Right atrium auricular region (tissue), 2 donors: Measurements from ENCODE around the gene INTS11. TPM values are rescaled to one million over a fixed set of nuclear protein-coding genes. Genes with fewer than 3 reads are reported as not detected.

Source experiments
- DNase-seq: peaks from one replicate; pipeline ENCODE4 v3.0.0-alpha.2; 2019; ENCODE audit warnings: low spot score
- H3K27ac ChIP-seq, 2 donors: fragments of 200-600 bp; sonication (generic); 1 replicate in 1 of 2; 2 replicates in 1 of 2; pipeline ENCODE4 v1.5.1; 2016 to 2019
- H3K27me3 ChIP-seq, 2 donors: fragments of 200-600 bp; sonication (generic); one replicate each; pipeline versions ENCODE4 v1.5.1 to v1.6.0; 2017 to 2019
- H3K36me3 ChIP-seq: fragments of 200-600 bp; sonication (generic); one replicate; pipeline ENCODE4 v1.5.1; 2016
- H3K4me1 ChIP-seq, 2 donors: fragments of 200-600 bp; sonication (generic); one replicate each; pipeline versions ENCODE4 v1.5.1 to v1.6.0; 2017 to 2019
- H3K4me3 ChIP-seq, 2 donors: fragments of 200-600 bp; sonication (generic); 1 replicate in 1 of 2; 2 replicates in 1 of 2; pipeline ENCODE4 v1.5.1; 2017 to 2019; ENCODE audit warnings: mild to moderate bottlenecking in 1 of 2, moderate library complexity in 1 of 2
- H3K9me3 ChIP-seq, 2 donors: fragments of 200-600 bp; sonication (generic); one replicate each; pipeline ENCODE4 v1.5.1; 2019
- CTCF ChIP-seq, 2 donors: fragments of 200-600 bp; sonication (generic); IDR thresholded peaks; one replicate each; pipeline ENCODE4 v1.5.1; 2019; ENCODE audit warnings: antibody characterized with exemption in 2 of 2
- total RNA-seq, 2 donors: library from RNA; depleted of rRNA; stranded (reverse); fragments of >200 nt; gene quantifications; one replicate each; pipeline ENCODE4 v1.1.0, GENCODE V29; 2016

INTS11 gene
- total RNA-seq, 2 donors from 2014 or later, result 59.6 to 65.2 TPM

GRCh38 chr1:1355416-1355815 is 31.0 kb upstream of the INTS11 start:
- peaks cover 8% of the 10 kb centered on the region for H3K36me3 ChIP-seq
- peaks cover 6 to 19% of the 10 kb centered on the region in 2 donors for H3K27me3 ChIP-seq
- no peak for TF ChIP-seq CTCF (IDR thresholded peaks at IDR 0.05)
- H3K27ac ChIP-seq, result peak overlapping the region in 1 of 2 donors; percentile 43
- H3K9me3 ChIP-seq, result no peaks in the 10 kb centered on the region
- DNase-seq, result no peak
- peak overlapping the region; percentile 11 to 55 for H3K4me3 ChIP-seq
- peaks cover 0 to 81% of the 10 kb centered on the region in 2 donors for H3K4me1 ChIP-seq

GRCh38 chr1:1354271-1355247 is 30.1 kb upstream of the INTS11 start:
- peak overlapping the region in 1 of 2 donors; percentile 55 for H3K4me3 ChIP-seq
- no peak for DNase-seq
- H3K27ac ChIP-seq, result no peak overlapping the region
- TF ChIP-seq CTCF (IDR thresholded peaks at IDR 0.05), result no peak
- peaks cover 8% of the 10 kb centered on the region for H3K36me3 ChIP-seq
- H3K9me3 ChIP-seq, result no peaks in the 10 kb centered on the region
- peaks cover 0 to 74% of the 10 kb centered on the region in 2 donors for H3K4me1 ChIP-seq
- peaks cover 6 to 19% of the 10 kb centered on the region in 2 donors for H3K27me3 ChIP-seq

GRCh38 chr1:1353389-1354151 is 29.1 kb upstream of the INTS11 start:
- H3K36me3 ChIP-seq, result peaks cover 8% of the 10 kb centered on the region
- no peak overlapping the region for H3K4me3 ChIP-seq
- no peak for DNase-seq
- no peak for TF ChIP-seq CTCF (IDR thresholded peaks at IDR 0.05)
- H3K4me1 ChIP-seq, result peaks cover 0 to 64% of the 10 kb centered on the region in 2 donors
- H3K27me3 ChIP-seq, result peaks cover 6 to 19% of the 10 kb centered on the region in 2 donors
- H3K9me3 ChIP-seq, result no peaks in the 10 kb centered on the region
- H3K27ac ChIP-seq, result peak overlapping the region in 1 of 2 donors; percentile 21

GRCh38 chr1:1352786-1353388 is 28.4 kb upstream of the INTS11 start:
- H3K36me3 ChIP-seq, result peaks cover 8% of the 10 kb centered on the region
- no peak for DNase-seq
- H3K4me1 ChIP-seq, result peaks cover 0 to 66% of the 10 kb centered on the region in 2 donors

More at GRCh38 chr1:1352786-1353388, 28.4 kb upstream of the INTS11 start:
- no peak for TF ChIP-seq CTCF (IDR thresholded peaks at IDR 0.05)
- Histone ChIP-seq H3K27me3 (peaks cover 6 to 19% of the 10 kb centered on the region in 2 donors), H3K4me3 (no peak overlapping the region), H3K27ac (peak overlapping the region in 1 of 2 donors; percentile 21), H3K9me3 (no peaks in the 10 kb centered on the region)
